Testis (tissue), 2 donors: Measurements from ENCODE around the gene RNU1-1.
"Not testable (repeated sequence)": the region's sequence is repeated elsewhere in the genome, so short reads cannot be mapped to it uniquely, and the experiment has no call there.

Experiments used
- POLR2A ChIP-seq: fragments of 450-650 bp; IDR thresholded peaks from one replicate; pipeline ENCODE4 v1.6.1; 2017; ENCODE audit warnings: antibody characterized with exemption, mild to moderate bottlenecking, moderate library complexity
- TF ChIP-seq, protein P1 (sequence below), 3 experiments: fragments of 450-650 bp in 2 of 3; fragments of 200-600 bp in 1 of 3; sonication (generic) in 1 of 3; IDR thresholded peaks; one replicate each; pipeline ENCODE4 v1.5.1; 2016 to 2019; ENCODE audit warnings: antibody characterized with exemption in 3 of 3, mild to moderate bottlenecking in 2 of 3, moderate library complexity in 1 of 3

- TF ChIP-seq, protein P1, sequence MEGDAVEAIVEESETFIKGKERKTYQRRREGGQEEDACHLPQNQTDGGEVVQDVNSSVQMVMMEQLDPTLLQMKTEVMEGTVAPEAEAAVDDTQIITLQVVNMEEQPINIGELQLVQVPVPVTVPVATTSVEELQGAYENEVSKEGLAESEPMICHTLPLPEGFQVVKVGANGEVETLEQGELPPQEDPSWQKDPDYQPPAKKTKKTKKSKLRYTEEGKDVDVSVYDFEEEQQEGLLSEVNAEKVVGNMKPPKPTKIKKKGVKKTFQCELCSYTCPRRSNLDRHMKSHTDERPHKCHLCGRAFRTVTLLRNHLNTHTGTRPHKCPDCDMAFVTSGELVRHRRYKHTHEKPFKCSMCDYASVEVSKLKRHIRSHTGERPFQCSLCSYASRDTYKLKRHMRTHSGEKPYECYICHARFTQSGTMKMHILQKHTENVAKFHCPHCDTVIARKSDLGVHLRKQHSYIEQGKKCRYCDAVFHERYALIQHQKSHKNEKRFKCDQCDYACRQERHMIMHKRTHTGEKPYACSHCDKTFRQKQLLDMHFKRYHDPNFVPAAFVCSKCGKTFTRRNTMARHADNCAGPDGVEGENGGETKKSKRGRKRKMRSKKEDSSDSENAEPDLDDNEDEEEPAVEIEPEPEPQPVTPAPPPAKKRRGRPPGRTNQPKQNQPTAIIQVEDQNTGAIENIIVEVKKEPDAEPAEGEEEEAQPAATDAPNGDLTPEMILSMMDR (IDR thresholded peaks at IDR 0.05) = not testable (repeated sequence)
- TF ChIP-seq POLR2A = not testable (repeated sequence)
Observed at GRCh38 chr1:16506364-16507136, 7.5 kb downstream of the RNU1-1 start.
